Gastrocnemius medialis (tissue), 4 donors: ENCODE data around the gene CYLD.

ENCODE experiments used
- CTCF ChIP-seq, 5 experiments: fragments of 450-650 bp in 3 of 5; fragments of 200-600 bp in 2 of 5; sonication (generic) in 2 of 5; IDR thresholded peaks in 4 of 5; conservative IDR thresholded peaks in 1 of 5; 1 replicate in 4 of 5; 2 replicates in 1 of 5; pipeline ENCODE4 v1.5.1; 2016 to 2019; ENCODE audit warnings: antibody characterized with exemption in 5 of 5, mild to moderate bottlenecking in 3 of 5, moderate library complexity in 3 of 5
- POLR2A ChIP-seq, 2 donors: fragments of 450-650 bp; IDR thresholded peaks; one replicate each; pipeline ENCODE4 v1.6.1; 2017; ENCODE audit warnings: antibody characterized with exemption in 2 of 2, mild to moderate bottlenecking in 2 of 2, moderate library complexity in 2 of 2

- TF ChIP-seq CTCF (IDR thresholded peaks at IDR 0.05 in 4 of 5, conservative IDR thresholded peaks at IDR 0.05 in 1 of 5): no peak
- TF ChIP-seq POLR2A (IDR thresholded peaks at IDR 0.05): no peak
Measured at GRCh38 chr16:50778284-50779163, 36.6 kb downstream of the CYLD start.
